ENCODE measurements around the gene LZTS2. TPM values are rescaled to one million over a fixed set of nuclear protein-coding genes. Genes with fewer than 3 reads are reported as not detected.

The LZTS2 gene
- total and polyA plus RNA-seq, 2 of the 8 experiments (the other 6 are each of a cell fraction or from before 2014, with no cell fraction given), result 75.7 to 99.5 TPM

DNA sequence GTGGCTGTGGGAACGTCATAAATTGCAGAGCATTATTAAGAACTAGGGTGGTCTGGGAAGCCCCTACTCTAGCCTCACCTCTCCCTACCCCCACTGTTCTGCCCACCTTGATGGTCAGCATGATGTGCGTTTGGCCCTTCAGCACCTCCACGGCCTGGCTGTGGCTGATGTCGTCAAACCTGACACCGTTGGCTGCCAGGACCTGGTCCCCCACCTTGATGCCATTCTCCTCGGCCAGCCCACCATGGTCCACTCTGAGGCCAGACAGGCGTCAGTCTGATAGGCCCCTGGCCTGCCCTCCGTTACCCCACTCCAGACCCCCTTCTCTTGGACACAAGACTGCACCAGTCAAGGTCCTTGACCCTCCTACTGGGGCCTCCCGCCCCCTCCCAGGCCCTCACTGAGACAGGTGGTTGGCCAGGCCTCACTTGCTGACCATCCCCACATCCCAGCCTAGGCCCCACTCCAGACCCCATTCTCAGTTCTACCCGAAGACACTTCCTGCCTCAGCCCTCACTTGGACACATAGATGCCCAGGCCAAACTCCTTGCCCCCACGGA, 22.2 kb downstream of the LZTS2 start (continued):
- TF ChIP-seq BRCA1 (IDR thresholded peaks at IDR 0.05; ENCODE audit: low read depth, low read length) (no peak), JUN (IDR thresholded peaks at IDR 0.05; ENCODE audit: low read depth, low read length) (no peak), YY1 (IDR thresholded peaks at IDR 0.05; ENCODE audit: low read depth, low read length) (no peak)
